Measurements from ENCODE around the gene BORCS5. TPM values are rescaled to one million over a fixed set of nuclear protein-coding genes. Genes with fewer than 3 reads are reported as not detected.
"Not testable (repeated sequence)": the region's sequence is repeated elsewhere in the genome, so short reads cannot be mapped to it uniquely, and the experiment has no call there.

Gene BORCS5
- total RNA-seq, 1 donor from 2014 or later: 25.2 TPM

GRCh38 chr12:12349711-12350665 lies 6.9 kb upstream of the BORCS5 start, which contains the start of gene MANSC1:
Gene MANSC1 (minus strand): TSS chr12:12350242. CDS start chr12:12343314, 6,928 bp downstream.
- TF ChIP-seq, protein P1, sequence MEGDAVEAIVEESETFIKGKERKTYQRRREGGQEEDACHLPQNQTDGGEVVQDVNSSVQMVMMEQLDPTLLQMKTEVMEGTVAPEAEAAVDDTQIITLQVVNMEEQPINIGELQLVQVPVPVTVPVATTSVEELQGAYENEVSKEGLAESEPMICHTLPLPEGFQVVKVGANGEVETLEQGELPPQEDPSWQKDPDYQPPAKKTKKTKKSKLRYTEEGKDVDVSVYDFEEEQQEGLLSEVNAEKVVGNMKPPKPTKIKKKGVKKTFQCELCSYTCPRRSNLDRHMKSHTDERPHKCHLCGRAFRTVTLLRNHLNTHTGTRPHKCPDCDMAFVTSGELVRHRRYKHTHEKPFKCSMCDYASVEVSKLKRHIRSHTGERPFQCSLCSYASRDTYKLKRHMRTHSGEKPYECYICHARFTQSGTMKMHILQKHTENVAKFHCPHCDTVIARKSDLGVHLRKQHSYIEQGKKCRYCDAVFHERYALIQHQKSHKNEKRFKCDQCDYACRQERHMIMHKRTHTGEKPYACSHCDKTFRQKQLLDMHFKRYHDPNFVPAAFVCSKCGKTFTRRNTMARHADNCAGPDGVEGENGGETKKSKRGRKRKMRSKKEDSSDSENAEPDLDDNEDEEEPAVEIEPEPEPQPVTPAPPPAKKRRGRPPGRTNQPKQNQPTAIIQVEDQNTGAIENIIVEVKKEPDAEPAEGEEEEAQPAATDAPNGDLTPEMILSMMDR (IDR thresholded peaks at IDR 0.05; ENCODE audit: unreplicated experiment): peak; percentile 84
- Mint-ChIP-seq H3K9me3 (ENCODE audit: low read depth) (peaks cover 10% of the 10 kb centered on the region), H3K27ac (peak within 1 kb of the TSS; percentile 77), H3K36me3 (ENCODE audit: insufficient read depth) (peaks cover 12% of the 10 kb centered on the region), H3K4me1 (ENCODE audit: low read depth) (peaks cover 24% of the 10 kb centered on the region), H3K4me3 (ENCODE audit: low read depth) (peak within 1 kb of the TSS; percentile 78), H3K27me3 (peaks cover 3% of the 10 kb centered on the region)
- peak; percentile 77 for DNase-seq (ENCODE audit: low spot score, unreplicated experiment)

DNA sequence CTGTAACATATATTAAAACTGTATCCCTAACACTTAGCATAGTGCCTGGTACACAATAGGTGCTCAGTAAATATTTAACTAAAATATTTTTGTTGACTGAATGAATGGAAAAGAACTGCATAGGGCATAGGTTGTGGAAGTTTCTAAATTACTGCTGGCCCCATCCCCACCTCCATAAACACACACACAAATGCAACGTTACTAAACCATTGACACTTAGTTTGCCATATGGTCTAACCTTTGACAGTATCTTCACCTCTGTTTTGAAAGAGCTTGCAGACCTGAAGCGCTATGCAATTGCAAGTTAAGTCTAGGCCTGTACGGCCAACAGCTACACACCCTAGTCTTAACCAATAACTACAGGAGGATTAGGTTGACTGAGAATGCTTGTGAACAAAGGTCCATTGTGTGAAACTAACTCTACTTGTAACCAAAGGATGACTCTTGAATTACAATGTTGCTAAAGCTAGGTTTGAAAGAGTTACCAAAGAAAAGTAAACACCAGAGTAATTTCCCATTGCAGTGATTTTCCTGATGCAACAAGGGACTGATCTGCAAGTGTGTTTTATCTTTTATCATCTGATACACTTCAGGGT lies 5.9 kb upstream of the BORCS5 start:
- DNase-seq (ENCODE audit: low spot score, unreplicated experiment): no peak
- Mint-ChIP-seq H3K9me3 (ENCODE audit: low read depth) (peaks cover 10% of the 10 kb centered on the region), H3K27ac (peak overlapping the region; percentile 77), H3K4me3 (ENCODE audit: low read depth) (peak overlapping the region; percentile 78), H3K4me1 (ENCODE audit: low read depth) (peaks cover 24% of the 10 kb centered on the region), H3K36me3 (ENCODE audit: insufficient read depth) (peaks cover 9% of the 10 kb centered on the region), H3K27me3 (peaks cover 3% of the 10 kb centered on the region)
- TF ChIP-seq, protein P1 (IDR thresholded peaks at IDR 0.05; ENCODE audit: unreplicated experiment): no peak

DNA sequence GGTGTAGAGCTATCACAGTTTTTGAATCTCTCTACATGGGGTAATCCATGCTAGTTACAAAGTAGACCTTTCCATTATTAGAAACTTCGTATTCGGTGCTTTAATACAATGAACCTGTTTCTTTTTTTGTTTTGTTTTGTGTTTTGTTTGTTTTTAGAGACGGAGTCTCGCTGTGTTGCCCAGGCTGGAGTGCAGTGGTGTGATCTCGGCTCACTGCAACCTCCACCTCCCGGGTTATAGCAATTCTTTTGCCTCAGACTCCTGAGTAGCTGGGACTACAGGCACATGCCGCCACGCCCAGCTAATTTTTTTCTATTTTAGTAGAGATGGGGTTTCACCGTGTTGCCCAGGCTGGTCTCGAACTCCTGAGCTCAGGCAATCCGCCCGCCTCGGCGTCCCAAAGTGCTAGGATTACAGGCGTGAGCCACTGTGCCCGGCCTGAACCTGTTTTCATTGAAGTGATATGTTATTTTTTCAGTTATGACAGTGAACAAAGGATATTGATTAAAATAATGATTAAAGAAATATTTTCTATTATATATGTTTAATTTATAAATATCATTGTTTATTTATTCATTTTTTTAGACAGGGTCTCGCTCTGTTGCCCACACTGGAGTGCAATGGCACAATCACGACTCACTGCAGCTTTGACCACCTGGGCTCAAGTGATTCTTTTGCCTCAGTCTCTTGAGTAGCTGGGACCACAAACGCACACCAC lies 5.3 kb upstream of the BORCS5 start:
- not testable (repeated sequence) for DNase-seq (ENCODE audit: low spot score, unreplicated experiment); H3K27ac Mint-ChIP-seq; H3K4me3 Mint-ChIP-seq (ENCODE audit: low read depth); H3K27me3 Mint-ChIP-seq; H3K9me3 Mint-ChIP-seq (ENCODE audit: low read depth); H3K36me3 Mint-ChIP-seq (ENCODE audit: insufficient read depth)
- H3K4me1 Mint-ChIP-seq (ENCODE audit: low read depth): peaks cover 26% of the 10 kb centered on the region

DNA sequence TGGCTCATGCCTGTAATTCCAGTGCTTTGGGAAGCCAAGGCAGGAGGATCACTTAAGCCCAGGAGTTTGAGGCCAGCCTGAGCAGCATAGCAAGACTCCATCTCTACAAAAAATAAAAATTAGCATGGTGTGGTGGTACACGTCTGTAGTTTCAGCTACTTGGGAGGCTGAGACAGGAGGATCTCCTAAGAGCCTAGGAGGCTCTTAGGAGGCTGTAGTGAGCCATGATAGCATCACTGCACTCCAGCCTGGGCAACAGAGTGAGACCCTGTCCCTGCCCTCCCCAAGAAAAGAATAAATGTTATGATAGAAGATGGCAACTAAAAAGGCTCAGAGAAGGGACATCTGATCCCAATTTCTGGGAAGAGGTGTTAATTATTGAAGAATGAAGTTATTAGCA lies 3.6 kb upstream of the BORCS5 start:
- H3K4me1 Mint-ChIP-seq (ENCODE audit: low read depth): peaks cover 35% of the 10 kb centered on the region
- no peaks in the 10 kb centered on the region for H3K9me3 Mint-ChIP-seq (ENCODE audit: low read depth)
- no peak for DNase-seq (ENCODE audit: low spot score, unreplicated experiment)
- H3K4me3 Mint-ChIP-seq (ENCODE audit: low read depth): no peak overlapping the region
- H3K36me3 Mint-ChIP-seq (ENCODE audit: insufficient read depth): no peaks in the 10 kb centered on the region
- peaks cover 2% of the 10 kb centered on the region for H3K27me3 Mint-ChIP-seq
- TF ChIP-seq, protein P1 (IDR thresholded peaks at IDR 0.05; ENCODE audit: unreplicated experiment): no peak
- H3K27ac Mint-ChIP-seq: no peak overlapping the region

GRCh38 chr12:12353807-12354206 lies 3.1 kb upstream of the BORCS5 start:
- Mint-ChIP-seq H3K27me3 (no peaks in the 10 kb centered on the region), H3K4me3 (ENCODE audit: low read depth) (no peak overlapping the region), H3K4me1 (ENCODE audit: low read depth) (peaks cover 34% of the 10 kb centered on the region), H3K36me3 (ENCODE audit: insufficient read depth) (no peaks in the 10 kb centered on the region), H3K27ac (no peak overlapping the region), H3K9me3 (ENCODE audit: low read depth) (no peaks in the 10 kb centered on the region)
- TF ChIP-seq, protein P1 (IDR thresholded peaks at IDR 0.05; ENCODE audit: unreplicated experiment): no peak
- DNase-seq (ENCODE audit: low spot score, unreplicated experiment): no peak

All from progenitor cell of endocrine pancreas (in vitro differentiated cells).